GM19395 (cell line): Measurements from ENCODE around the gene PKLR.
"Not testable (repeated sequence)": the region's sequence is repeated elsewhere in the genome, so short reads cannot be mapped to it uniquely, and the experiment has no call there.

Experiments used
- ATAC-seq: cut with Tn5 transposase; IDR thresholded peaks from one replicate; pipeline ENCODE4 v1.9.1; 2021; ENCODE audit warnings: mild to moderate bottlenecking, moderate library complexity; ENCODE audit not compliant: unreplicated experiment

The PKLR gene

DNA sequence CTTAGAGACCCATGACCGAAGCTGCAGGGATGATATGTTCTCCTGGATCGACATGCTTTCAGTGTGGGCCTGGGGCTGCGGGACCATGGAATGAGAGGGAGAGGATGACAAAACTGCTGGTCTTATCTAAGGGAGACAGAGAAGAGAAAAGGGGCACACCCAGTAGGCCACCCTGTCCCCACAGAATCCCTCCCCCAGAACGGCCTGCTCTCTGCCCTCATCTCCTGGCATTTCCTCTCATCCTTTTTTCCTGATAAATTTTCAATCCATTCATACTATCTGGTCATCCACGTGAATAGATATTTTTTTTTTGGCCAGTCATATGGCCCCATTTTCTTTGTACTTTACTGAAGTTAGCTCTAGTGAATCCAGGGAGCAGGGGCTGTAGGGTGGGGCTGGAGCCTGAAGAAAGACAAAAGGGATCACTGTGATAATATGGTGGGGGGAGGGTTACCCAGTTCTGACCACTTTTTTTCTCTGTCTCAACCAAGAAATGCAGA is at the start of gene PKLR:
TSS of gene PKLR (minus strand) at position 97 of the 500 bp plus-strand sequence. CDS start at position 54, 43 bp downstream.
- ATAC-seq = no peak

DNA sequence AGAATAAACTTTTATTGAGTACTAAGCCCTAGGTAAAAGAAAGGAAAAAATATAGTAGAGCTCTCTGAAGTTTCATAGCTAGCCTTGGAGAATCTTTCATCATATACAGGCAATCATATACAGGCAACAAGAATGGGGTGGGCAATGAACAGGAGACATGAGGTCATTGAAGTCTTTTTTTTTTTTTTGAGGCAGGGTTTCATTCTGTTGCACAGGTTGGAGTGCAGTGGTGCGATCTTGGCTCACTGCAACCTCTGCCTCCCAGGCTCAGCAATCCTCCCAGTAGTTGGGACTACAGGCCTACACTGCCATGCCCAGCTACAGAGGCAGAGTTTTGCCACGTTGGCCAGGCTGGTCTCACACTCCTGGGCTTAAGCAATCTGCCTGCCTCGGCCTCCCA is 41.6 kb upstream of the PKLR start:
- ATAC-seq = no peak

GRCh38 chr1:155339515-155340097 is 38.4 kb upstream of the PKLR start:
- ATAC-seq = no peak

DNA sequence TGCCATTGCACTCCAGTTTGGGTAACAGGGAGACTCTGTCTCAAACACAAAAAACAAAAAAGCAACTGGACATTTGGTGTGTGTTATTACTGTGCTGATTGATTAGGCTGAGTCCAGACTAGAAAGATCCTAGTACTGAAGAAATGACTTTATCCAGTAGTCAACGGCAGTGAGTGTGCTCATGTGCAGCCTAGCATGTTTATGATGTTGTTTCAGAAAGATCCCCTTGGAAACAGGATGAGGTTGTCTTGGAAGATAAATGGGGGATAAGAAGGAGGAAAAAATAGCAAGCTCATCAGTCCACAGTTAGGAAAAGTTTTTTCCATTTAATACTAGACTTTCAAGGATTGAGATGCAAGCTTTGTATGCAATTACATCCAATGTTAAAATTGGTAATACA is 33.7 kb upstream of the PKLR start:
- no peak for ATAC-seq

- no peak for ATAC-seq
Observed at GRCh38 chr1:155329980-155330598, 28.9 kb upstream of the PKLR start.

DNA sequence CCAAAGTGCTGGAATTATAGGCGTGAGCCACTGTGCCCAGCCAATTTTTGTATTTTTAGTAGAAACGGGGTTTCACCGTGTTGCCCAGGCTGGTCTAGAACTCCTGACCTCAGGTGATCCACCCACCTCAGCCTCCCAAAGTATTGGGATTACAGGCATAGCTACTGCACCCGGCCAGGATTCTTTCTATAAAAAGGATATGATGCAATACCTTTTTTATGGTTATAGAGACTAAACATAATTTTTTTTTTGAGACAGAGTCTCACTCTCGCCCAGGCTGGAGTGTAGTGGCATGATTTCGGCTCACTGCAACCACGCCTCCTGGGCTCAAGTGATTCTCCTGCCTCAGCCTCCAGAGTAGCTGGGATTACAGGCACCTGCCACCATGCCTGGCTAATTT is 27.6 kb upstream of the PKLR start:
- ATAC-seq = not testable (repeated sequence)

GRCh38 chr1:155327981-155328380 is 26.7 kb upstream of the PKLR start:
- ATAC-seq = no peak

GRCh38 chr1:155326631-155327037 is 25.4 kb upstream of the PKLR start:
- no peak for ATAC-seq

GRCh38 chr1:155326020-155326526 is 24.8 kb upstream of the PKLR start:
- ATAC-seq = no peak

DNA sequence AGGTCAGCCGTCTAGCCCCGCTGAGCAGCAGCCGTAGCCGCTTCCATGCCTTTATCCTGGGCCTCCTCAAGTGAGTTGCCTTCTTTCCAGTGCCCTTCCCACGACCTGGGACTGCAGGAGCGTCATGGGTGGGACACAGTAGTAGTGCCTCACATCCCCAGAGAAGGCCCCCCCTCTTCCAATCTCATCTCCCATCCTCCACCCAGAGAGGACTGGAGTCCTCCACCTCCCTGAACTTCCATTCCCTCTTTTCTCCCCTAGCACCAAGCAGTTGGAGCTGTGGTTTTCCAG is 24.3 kb upstream of the PKLR start:
- ATAC-seq = no peak

DNA sequence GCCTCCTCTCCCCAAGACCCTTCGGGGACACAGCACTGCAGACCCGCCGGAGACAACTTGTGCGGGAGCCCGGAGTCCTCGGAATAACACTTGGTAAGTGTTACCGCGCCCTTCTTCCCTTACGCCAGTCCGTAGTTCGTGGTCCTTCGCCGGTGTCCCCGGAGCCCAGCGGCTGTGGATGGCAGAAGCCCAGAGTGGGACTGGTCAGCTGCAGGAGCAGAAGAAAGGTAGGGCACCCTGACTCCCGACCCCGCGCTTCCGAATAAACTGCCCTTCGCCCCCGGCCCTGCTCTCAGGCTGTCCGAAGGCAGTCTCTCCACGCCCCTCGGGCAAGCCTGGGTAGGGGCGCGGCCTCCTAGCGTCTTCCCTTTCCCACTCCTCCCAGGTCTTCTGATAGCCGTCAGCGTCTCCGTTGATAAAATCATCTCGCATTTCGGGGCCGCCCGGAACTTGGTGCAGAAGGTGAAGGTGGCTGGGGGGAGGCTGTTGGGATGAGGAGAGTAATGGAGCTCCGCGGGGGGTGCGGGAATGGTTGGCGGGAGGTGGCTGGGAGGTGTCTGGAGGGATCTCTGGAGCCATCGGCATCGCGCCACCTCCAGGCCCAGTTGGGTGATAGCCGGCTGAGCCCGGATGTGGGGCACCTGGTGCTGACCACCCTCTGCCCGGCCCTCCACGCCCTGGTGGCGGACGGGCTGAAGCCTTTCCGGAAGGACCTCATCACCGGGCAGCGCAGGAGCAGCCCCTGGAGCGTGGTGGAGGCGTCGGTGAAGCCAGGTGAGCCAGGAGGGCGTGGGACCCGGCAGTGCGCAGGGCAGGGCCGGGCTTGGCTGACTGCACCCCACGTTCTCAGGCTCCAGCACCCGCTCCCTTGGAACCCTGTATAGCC is 23.7 kb upstream of the PKLR start:
- ATAC-seq = no peak

GRCh38 chr1:155324037-155324716 is 22.9 kb upstream of the PKLR start:
- peak; percentile 58 for ATAC-seq

- peak; percentile 54 for ATAC-seq
Observed at GRCh38 chr1:155323729-155324036, 22.4 kb upstream of the PKLR start.

DNA sequence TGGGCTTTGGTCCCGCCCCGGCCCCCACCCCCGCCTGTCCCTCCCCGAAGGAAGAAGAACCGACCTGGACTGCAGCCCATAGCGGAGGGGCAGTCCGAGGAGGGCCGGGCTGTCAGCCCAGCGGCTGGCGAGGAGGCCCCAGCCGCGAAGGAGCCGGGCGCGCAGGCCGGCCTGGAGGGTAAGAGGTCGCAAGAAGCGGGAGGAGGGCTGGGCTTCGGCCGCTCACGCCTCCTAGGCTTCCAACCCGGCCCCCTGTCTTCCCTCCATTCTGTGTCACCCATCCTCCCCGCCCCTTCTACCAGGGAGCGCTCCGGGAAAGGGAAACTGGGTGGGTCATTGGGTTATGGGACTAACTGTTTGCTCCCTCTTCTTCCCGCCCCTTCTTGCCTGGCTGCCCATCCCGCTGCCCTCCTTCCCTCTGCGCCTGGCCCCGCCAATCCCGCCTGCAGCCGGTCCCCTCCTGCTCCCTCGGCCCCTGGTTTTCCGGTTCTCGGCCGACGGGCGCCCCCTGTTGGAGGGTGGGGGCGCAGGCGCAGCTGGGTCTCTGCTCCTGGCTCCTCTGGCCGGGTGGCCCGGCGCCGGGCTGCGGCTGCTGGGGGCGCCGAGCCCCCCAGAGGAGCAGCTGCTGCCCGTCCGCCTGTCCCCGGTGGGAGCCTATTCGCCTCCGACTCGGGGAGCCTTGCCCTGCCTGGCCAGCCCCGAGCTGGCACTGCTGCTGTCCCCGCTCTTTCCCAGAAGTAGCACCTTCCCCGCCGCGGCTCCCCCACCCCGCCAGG is 21.9 kb upstream of the PKLR start:
- ATAC-seq = peak; percentile 50

DNA sequence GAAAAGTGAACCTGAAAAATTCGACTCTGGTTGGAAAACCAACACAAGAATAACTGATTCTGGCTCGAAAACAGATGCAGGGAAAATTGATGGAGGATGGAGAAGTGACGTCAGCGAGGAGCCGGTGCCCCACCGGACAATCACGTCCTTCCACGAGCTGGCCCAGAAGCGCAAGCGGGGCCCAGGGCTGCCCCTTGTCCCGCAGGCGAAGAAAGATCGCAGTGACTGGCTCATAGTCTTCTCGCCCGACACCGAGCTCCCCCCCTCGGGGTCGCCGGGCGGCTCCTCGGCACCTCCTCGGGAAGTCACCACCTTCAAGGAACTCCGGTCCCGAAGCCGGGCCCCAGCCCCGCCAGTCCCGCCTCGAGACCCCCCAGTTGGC is 21.3 kb upstream of the PKLR start:
- ATAC-seq = no peak

DNA sequence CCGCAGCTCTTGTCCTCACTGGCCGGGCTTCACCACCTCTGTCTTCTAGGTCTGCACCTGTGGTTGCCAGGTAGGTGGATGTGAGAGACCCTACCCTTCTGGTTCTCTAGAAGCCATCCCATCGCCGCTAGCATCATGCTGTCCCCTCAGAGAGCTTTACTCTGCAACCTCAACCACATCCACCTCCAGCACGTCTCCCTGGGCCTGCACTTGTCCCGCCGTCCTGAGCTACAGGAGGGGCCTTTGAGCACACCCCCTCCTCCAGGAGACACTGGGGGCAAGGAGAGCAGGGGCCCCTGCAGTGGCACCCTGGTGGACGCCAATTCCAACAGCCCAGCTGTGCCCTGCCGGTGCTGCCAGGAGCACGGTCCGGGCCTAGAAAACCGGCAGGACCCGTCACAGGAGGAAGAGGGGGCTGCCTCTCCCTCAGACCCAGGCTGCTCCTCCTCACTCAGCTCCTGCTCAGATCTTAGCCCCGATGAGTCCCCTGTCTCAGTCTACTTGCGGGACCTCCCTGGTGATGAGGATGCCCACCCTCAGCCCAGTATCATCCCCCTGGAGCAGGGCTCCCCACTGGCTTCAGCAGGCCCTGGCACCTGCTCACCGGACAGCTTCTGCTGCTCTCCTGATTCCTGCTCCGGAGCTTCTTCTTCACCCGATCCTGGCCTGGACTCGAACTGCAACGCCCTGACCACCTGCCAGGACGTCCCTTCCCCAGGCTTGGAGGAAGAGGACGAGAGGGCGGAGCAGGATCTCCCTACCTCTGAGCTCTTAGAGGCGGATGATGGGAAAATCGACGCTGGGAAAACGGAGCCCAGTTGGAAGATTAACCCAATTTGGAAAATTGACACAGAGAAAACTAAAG is 20.6 kb upstream of the PKLR start:
- no peak for ATAC-seq

GRCh38 chr1:155320661-155321617 is 19.7 kb upstream of the PKLR start, which contains the start of gene RUSC1:
Gene RUSC1, plus strand, starts transcription at chr1:155320894. Its CDS starts 880 bp downstream, at chr1:155321774.
- no peak for ATAC-seq

- ATAC-seq = no peak
Observed at GRCh38 chr1:155320252-155320651, 19.0 kb upstream of the PKLR start.
